ENCODE data around the gene DDX19B. TPM values are rescaled to one million over a fixed set of nuclear protein-coding genes. Genes with fewer than 3 reads are reported as not detected.

DDX19B gene
- total and polyA plus RNA-seq, 11 donors, result 13.0 to 34.2 (median 19.6) TPM

DNA sequence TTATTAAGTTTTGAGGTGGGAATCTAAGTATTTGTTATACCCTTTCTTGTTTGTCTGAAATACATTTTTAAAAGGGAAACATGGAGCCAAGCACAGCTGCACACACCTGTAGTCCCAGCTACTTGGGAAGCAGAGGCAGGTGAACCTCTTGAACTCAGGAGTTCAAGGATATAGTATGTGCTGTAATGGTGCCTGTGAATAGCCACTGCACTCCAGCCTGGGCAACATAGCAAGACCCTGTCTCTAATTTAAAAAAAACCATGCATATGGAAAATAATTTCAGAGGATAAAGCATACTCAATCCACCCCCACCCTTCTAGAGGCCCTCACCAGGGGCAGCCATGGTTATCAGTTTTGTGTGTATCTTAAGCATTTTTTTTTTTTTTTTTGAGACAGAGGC is 3.4 kb upstream of the DDX19B start:
- H3K9me3 ChIP-seq, result peaks cover 0 to 5% (median 0%) of the 10 kb centered on the region in 12 donors
- intact Hi-C loops (cut with DNase I), result loop anchor here in 1 of 10 donors (10.0 kb wide), 1 partner anchor 49 kb away; the partner anchor contains the start of gene DDX19A
- no peaks in the 10 kb centered on the region for H3K27me3 ChIP-seq
- H3K4me1 ChIP-seq, result peaks cover 0 to 17% (median 9%) of the 10 kb centered on the region in 12 donors
- ATAC-seq, result no peak
- H3K27ac ChIP-seq, result no peak overlapping the region
- TF ChIP-seq, protein P1, sequence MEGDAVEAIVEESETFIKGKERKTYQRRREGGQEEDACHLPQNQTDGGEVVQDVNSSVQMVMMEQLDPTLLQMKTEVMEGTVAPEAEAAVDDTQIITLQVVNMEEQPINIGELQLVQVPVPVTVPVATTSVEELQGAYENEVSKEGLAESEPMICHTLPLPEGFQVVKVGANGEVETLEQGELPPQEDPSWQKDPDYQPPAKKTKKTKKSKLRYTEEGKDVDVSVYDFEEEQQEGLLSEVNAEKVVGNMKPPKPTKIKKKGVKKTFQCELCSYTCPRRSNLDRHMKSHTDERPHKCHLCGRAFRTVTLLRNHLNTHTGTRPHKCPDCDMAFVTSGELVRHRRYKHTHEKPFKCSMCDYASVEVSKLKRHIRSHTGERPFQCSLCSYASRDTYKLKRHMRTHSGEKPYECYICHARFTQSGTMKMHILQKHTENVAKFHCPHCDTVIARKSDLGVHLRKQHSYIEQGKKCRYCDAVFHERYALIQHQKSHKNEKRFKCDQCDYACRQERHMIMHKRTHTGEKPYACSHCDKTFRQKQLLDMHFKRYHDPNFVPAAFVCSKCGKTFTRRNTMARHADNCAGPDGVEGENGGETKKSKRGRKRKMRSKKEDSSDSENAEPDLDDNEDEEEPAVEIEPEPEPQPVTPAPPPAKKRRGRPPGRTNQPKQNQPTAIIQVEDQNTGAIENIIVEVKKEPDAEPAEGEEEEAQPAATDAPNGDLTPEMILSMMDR (IDR thresholded peaks at IDR 0.05), result no peak
- no peak for TF ChIP-seq POLR2A (IDR thresholded peaks at IDR 0.05)
- peaks cover 0 to 1% (median 0%) of the 10 kb centered on the region in 9 donors for H3K36me3 ChIP-seq
- no peak for DNase-seq
- no peak overlapping the region for H3K4me3 ChIP-seq

- WGBS, 4 donors, result 95 to 100% (median 97%) methylated on average over 1 of the region's 1 CpG
- no peak for DNase-seq
- intact Hi-C loops (cut with DNase I), result loop anchor here in 1 of 10 donors (5.0 kb wide), 1 partner anchor 46 kb away; the partner anchor contains the start of gene DDX19A
Observed at GRCh38 chr16:70301121-70301520, 2.1 kb downstream of the DDX19B start.

GRCh38 chr16:70302745-70303144 is 3.8 kb downstream of the DDX19B start:
- Histone ChIP-seq H3K9me3 (peaks cover 0 to 20% (median 3%) of the 10 kb centered on the region in 12 donors), H3K4me3 (no peak overlapping the region), H3K27ac (no peak overlapping the region), H3K36me3 (peaks cover 0 to 15% (median 6%) of the 10 kb centered on the region in 9 donors), H3K27me3 (no peaks in the 10 kb centered on the region), H3K4me1 (peaks cover 0 to 36% (median 9%) of the 10 kb centered on the region in 12 donors)
- no peak for TF ChIP-seq POLR2A (IDR thresholded peaks at IDR 0.05)
- TF ChIP-seq, protein P1 (IDR thresholded peaks at IDR 0.05), result no peak
- WGBS, 4 donors, result 78 to 96% (median 82%) methylated on average over 1 of the region's 1 CpG
- intact Hi-C loops (cut with DNase I), result loop anchor here in 1 of 10 donors (5.0 kb wide), 1 partner anchor 45 kb away; the partner anchor contains the start of gene DDX19A
- no peak for ATAC-seq
- no peak for DNase-seq

More at GRCh38 chr16:70301121-70301520, 2.1 kb downstream of the DDX19B start:
- Histone ChIP-seq H3K27me3 (no peaks in the 10 kb centered on the region), H3K4me3 (no peak overlapping the region), H3K36me3 (peaks cover 0 to 15% (median 6%) of the 10 kb centered on the region in 9 donors), H3K9me3 (peaks cover 0 to 17% (median 3%) of the 10 kb centered on the region in 12 donors), H3K4me1 (peaks cover 0 to 36% (median 9%) of the 10 kb centered on the region in 12 donors), H3K27ac (no peak overlapping the region)
- no peak for TF ChIP-seq POLR2A (IDR thresholded peaks at IDR 0.05)
- TF ChIP-seq, protein P1 (IDR thresholded peaks at IDR 0.05), result no peak
- ATAC-seq, result no peak

- peaks cover 0 to 20% (median 3%) of the 10 kb centered on the region in 12 donors for H3K9me3 ChIP-seq
- no peak for TF ChIP-seq POLR2A (IDR thresholded peaks at IDR 0.05)
- TF ChIP-seq, protein P1 (IDR thresholded peaks at IDR 0.05), result no peak
- H3K36me3 ChIP-seq, result peaks cover 0 to 21% (median 6%) of the 10 kb centered on the region in 9 donors
- H3K4me1 ChIP-seq, result peaks cover 0 to 26% (median under 1%) of the 10 kb centered on the region in 12 donors
- ATAC-seq, result no peak
- intact Hi-C loops (cut with DNase I), result loop anchor here in 1 of 10 donors (5.0 kb wide), 1 partner anchor 42 kb away; the partner anchor contains the start of gene DDX19A
- no peaks in the 10 kb centered on the region for H3K27me3 ChIP-seq
- peak overlapping the region in 1 of 12 donors; percentile 66 for H3K27ac ChIP-seq
- DNase-seq, result no peak
- 65 to 75% (median 72%) methylated on average over 3 of the region's 3 CpGs for WGBS, 4 donors
- H3K4me3 ChIP-seq, result no peak overlapping the region
Observed at GRCh38 chr16:70304892-70305448, 6.0 kb downstream of the DDX19B start.

All from heart left ventricle (tissue), 16 donors.